ENCODE measurements around the gene CENATAC.
A peak's percentile ranks its signal among the peaks of the same experiment; 100 is the strongest.

DNA sequence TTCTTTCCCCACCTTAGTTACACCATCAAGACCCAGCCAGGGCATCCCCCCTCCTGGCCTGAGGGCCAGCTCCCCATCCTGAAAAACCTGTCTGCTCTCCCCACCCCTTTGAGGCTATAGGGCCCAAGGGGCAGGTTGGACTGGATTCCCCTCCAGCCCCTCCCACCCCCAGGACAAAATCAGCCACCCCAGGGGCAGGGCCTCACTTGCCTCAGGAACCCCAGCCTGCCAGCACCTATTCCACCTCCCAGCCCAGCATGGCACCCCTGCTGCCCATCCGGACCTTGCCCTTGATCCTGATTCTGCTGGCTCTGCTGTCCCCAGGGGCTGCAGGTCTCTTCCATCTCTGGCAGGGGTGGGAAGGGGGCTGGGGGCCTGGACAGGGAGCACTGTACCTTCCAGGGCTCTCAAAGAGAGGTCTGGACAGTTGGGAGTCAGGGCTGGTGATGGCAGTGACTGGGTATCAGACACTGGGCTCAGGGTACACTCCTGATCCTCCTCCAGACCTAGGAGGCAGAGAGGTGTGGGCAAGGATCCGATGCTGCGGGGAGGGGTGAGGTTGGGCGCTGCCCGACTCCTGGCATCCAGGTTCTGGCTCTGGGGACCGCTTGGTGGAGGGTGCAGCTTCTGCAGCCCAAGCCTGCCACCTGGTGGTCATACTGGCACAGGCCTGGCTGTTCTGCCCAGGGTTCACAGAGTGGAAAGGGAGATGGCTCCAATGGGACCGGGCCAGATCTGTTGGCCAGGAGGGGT lies 41.7 kb upstream of the CENATAC start, which contains the start of gene UPK2:
- TF ChIP-seq, protein P1, sequence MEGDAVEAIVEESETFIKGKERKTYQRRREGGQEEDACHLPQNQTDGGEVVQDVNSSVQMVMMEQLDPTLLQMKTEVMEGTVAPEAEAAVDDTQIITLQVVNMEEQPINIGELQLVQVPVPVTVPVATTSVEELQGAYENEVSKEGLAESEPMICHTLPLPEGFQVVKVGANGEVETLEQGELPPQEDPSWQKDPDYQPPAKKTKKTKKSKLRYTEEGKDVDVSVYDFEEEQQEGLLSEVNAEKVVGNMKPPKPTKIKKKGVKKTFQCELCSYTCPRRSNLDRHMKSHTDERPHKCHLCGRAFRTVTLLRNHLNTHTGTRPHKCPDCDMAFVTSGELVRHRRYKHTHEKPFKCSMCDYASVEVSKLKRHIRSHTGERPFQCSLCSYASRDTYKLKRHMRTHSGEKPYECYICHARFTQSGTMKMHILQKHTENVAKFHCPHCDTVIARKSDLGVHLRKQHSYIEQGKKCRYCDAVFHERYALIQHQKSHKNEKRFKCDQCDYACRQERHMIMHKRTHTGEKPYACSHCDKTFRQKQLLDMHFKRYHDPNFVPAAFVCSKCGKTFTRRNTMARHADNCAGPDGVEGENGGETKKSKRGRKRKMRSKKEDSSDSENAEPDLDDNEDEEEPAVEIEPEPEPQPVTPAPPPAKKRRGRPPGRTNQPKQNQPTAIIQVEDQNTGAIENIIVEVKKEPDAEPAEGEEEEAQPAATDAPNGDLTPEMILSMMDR (conservative IDR thresholded peaks at IDR 0.05; ENCODE audit: low read length), result peak; percentile 94
- no peak for TF ChIP-seq EZH2phosphoT487 (IDR thresholded peaks at IDR 0.05; ENCODE audit: borderline replicate concordance, low read depth, low read length)
